ENCODE results near the gene SAMD11.
"Not testable (repeated sequence)": the region's sequence is repeated elsewhere in the genome, so short reads cannot be mapped to it uniquely, and the experiment has no call there.

Gene SAMD11

DNA sequence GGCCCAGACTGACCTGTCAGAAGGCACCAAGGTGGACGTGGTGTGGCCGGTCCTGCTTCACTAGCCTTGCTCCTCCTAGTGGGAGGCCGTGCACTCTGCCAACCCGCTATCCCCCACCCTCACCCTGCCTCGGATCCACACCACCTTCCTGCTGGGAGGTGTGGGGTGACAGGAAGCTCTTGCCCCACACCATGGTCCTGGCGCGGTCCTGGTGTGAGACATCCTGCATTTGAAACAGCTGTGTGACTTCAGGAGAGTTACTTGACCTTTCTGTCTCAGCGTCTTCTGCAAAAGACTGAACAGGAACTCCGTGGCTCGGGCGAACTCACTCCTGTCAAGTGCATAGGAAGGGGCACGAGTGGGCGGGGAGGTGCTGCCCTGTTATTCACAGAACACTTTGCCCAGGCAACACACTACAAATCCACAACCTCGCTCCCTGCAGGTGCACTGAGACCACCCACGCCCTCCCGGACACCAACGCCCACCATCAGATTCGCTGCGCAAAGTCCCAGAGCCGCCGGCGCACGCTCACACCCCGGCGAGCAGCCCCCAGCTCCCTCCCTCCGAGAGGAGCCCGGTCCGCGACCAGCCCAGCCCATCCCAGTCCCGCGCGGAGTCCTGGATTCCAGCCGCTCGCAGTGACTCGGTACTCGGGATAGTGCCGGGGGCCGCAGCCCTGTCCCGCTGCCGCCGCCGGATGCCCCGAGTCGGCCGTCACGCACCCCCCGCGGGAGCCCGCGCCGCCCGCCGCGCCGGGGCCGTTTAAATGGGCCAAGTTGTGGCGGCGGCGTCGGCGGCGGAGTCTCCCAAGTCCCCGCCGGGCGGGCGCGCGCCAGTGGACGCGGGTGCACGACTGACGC lies at the start of gene SAMD11:
TSS of gene SAMD11 (plus strand) at position 793 of the 860 bp plus-strand sequence. CDS start 509 bp downstream, outside the sequence.
- peak; percentile 66 for DNase-seq

DNA sequence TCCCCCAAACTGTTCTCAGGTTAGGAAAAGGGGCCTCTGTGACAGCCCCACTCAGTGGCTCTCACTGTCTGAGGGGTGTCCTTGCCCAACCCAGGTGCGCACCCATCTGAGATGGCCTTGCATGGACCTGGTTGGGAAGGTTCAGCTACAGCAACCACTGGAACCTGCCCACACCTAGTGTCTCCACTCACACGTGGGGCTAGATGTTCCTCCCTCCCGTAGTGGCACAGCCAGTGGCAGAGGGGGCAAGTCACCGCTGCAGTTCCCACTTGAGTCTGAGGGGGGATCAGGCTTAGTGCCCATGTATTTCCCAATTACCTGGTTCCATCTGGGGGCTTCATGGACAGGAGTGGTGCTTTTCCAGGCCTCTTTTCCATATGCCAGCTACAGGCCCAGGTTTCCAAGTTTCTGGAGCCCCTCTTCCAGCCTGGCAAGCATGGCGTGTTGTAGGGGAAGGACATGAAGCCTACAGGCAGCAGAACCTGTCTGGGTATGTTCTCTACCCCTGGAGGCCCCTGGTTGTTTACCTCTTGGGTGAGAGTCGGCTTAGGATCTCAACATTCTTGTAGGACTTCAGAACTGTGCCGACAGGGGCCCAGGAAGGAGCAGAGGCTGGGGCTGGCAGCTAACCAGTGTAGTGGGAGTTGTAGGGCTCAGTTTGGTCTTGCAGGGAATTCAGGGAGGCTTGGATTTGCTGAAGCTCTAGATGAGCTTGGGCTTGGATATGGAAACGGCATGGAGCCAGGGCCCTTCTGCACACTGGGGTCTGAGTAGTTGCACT lies 47.1 kb upstream of the SAMD11 start:
- DNase-seq, result not testable (repeated sequence)

DNA sequence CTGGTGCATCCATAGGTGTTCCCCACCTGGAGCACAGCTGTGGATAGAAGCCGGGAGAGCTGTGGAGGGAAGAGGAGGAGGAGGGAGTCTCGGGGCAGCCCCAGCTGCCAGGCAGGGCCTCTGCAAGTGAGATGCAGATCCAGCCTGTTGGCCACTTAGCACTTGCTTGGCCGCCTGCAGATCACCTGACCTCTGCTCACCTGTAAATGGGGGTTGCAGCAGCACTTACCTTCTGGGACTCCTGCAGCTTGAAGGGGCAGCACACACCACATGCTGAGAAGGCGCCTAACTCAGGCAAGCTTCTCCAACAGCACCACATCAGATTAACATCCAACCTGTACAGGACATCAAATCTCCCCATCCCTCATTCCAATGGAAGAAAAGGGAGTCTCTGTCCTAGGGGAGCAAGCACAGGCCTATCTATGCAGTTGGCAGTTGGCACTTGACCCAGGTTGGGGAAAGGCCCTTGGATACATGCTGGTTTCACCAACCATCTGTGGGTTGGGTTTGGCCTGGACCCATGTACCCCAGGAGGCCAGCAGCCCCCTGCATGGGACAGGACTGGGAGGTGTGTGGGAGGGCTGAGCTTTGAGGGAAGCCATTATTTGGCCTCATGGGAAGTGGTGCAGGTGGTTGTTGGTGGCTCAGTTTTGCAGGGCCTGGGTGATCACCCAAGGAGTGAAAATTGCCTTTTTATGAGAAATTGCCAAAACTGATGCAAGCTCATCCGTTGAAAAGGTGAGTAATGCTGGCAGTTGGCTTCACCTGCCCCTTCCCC lies 46.3 kb upstream of the SAMD11 start:
- not testable (repeated sequence) for DNase-seq

DNA sequence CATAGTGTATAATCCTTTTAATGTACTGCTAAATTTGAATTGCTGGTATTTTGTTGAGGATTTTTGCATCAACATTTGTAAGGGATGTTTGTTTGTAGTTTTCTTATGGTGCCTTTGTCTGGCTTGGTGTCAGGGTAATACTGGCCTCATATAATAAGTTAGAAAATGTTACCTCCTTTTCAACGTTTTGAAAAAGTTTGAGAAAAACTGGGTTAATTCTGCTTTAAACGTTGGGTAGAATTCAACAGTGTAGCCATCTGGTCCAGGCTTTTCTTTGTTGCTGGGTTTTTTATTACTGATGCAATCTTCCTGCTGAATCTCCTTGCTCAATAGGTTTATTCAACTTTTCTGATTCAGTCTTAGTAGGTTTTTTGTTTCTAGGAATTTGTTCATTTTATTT lies 43.2 kb upstream of the SAMD11 start:
- not testable (repeated sequence) for DNase-seq

- DNase-seq, result not testable (repeated sequence)
Observed at GRCh38 chr1:880915-881314, 42.8 kb upstream of the SAMD11 start.

DNA sequence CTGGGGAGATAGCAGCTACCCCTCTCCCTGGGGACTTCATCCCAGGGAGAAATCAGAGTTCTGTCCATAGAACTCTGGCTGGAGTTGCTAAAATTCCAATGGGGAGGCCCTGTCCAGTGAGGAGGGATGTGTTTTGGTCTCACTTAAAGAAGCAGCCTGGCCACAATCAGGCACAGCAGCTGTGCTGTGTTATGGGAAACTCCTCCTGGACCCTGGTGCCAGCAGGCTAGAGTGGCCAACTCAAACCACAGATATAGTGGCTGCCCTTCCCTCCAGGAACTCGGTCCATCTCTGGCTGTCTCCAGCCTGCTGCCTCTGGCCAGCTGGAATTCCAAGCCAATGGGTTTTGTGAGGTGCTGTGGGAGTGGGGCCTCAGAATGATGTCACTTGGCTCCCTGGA lies 37.4 kb upstream of the SAMD11 start:
- DNase-seq, result no peak

DNA sequence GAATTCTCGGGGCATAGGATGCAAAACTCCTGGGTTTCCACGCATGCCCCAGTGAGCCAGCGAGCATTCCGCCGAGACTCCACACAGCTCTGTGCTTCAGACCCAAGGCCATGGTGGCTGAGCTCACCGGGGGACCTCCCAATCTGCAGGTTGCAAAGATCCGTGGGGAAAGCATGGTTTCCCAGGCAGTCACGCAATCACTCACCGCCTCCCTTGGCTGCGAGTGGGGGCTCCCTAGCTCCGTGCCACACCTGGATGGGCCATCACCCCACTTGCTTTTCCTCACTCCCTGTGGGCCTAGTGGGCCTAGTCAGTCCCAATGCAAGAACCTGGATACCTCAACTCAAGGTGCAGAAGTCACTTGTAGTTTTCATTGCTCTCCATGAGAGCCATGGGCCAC lies 37.0 kb upstream of the SAMD11 start:
- no peak for DNase-seq

DNA sequence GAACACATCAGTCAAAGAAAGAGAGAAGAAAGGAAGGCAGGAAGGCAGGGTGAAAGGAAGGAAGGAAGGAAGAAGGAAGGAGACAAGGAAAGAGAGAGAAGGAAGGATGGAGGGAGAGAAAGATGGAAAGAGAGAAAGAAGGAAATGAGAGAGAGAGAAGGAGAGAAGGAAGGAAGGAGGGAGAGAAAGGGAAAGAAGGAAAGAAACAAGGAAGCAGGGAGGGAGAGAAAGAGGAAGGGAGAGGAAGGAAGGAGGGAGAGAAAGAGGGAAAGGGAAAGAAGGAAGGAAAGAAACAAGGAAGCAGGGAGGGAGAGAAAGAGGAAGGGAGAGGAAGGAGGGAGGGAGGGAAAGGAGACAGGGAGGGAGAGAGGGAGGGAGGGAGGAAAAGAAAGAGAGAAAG lies 35.4 kb upstream of the SAMD11 start:
- DNase-seq, result no peak

DNA sequence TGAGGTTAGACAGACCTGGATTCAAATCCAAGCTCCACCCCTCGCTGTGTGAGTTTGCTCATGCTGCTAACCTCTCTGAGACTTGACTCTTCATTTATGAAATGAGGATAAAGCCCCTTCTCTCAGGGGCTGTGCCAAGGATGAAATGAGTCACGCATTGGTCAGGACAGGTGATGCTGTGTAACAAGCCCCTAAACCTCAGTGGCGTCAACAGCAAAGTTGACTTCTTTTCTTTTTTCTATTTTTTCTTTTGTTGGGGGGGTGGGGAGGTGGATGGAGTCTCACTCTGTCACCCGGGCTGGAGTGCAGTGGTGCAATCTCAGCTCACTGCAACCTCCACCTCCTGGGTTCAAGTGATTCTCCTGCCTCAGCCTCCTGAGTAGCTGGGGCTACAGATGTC lies 33.9 kb upstream of the SAMD11 start:
- not testable (repeated sequence) for DNase-seq

DNA sequence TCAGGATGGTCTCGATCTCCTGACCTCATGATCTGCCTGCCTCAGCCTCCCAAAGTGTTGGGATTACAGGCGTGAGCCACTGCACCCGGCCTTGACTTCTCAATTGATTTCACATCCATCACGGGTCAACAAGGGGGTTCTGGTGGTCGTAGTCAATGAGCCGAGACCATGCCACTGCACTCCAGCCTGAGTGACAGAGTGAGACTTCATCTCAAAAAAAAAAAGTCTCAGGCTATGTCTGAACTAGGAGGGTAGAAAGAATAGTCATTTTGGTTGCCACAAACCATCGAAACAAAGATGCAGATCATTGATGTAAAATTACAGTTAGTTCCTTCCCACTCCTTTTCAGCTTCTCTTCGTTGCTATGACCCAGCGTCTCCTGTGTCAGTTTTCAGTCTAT lies 33.5 kb upstream of the SAMD11 start:
- DNase-seq, result not testable (repeated sequence)

DNA sequence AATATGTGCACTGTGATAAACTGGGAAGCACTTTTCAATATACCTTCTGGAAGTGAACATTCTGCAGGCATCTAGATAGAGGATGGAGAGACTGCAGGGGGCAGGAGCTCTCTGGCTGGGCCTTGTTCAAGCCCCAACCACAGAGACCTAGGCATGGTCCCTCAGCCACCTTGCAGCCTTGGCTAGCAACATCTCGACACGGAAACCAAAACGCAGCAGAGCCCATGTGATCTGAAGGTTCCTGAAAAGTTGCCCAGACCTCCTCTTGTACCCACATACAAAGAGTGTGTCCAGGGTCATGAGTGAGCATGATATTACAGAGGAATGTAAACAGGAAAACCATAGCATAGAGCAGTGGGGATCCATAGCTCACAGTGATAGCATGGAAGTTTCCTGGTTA lies 33.1 kb upstream of the SAMD11 start:
- DNase-seq, result no peak

GRCh38 chr1:897226-897625 lies 26.5 kb upstream of the SAMD11 start:
- no peak for DNase-seq

DNA sequence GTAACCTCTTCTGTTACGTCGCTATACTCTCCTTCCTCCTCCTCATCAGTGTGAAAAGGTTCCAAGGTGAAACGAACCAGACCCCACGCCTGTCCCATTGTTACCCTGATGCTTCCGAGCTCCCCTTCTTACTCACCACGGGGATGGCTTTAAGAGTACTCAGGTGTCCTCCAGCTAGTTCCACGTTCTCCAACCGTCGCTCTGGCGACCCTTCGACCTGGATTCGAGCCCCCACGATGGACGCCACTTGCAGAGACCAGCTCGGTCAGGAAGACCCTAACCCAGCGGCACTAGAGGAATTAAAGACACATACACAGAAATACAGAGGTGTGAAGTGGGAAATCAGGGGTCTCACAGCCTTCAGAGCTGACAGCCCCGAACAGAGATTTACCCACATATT lies 25.8 kb upstream of the SAMD11 start:
- not testable (repeated sequence) for DNase-seq

DNA sequence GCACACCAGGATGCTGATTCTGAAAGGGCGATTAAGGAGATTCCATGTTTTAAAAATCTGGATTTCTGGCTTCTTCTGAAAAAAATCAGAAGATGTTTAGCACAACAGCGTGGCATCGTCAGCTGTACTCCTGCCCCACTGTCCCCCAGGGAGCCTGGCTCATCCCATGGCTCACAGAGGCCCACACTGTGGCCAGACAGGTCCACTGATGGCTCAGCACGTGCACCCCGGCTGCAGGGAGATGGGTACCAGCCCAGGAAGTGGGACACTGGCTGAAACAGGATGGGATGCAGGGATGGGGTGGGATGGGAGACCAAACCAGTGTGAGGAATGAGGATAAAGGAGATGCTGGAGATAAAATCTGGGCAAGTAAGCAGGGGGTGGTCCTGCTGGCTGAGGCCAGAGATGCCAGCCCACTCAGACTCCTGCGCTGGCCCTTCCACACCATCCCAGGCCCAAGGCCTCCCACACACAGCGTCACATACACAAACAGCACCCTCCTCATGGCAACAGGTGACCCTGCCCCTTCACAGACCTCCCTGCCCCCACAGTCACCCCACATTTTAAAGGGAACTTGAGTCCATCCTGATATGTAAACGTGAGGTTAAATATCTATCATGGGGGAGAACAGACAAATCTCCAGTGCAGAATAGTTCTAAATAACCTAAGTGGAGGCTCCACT lies 23.9 kb upstream of the SAMD11 start:
- DNase-seq, result no peak

DNA sequence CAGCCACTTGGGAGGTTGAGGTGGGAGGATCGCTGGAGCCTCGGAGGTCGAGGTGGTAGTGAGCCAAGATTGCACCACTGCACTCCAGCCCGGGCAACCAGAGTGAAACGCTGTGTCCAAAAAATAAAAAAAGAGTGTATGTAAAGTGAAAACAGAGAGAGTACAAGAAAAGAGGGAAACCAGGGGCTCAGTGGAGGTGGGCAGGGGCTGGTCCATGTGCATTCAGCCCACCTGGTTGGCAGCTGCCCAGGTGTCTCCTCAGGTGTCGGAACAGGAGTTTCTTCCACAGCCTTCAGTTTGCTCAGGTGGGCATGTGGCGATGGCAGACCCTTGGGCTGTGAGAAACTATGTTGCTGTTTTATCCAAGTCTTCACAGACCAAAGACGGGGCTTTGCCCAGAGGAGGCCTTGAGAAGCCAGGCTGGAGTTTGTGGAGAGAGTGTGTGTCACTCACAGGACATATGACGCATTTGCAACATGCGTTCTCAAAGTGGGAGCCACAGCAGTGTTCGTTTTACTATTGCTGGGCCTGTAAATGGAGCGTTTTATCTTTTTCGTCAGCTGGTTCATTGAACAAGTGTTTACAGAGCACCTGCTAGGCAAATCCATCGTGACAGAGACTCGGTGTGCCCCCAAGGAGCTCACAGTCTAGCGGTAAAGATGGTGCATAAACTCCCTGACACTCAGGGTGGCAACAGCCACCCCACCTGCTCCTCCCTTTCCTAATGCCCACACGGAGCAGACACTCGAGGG lies 22.4 kb upstream of the SAMD11 start:
- no peak for DNase-seq

GRCh38 chr1:902802-903201 lies 20.9 kb upstream of the SAMD11 start:
- DNase-seq, result no peak

DNA sequence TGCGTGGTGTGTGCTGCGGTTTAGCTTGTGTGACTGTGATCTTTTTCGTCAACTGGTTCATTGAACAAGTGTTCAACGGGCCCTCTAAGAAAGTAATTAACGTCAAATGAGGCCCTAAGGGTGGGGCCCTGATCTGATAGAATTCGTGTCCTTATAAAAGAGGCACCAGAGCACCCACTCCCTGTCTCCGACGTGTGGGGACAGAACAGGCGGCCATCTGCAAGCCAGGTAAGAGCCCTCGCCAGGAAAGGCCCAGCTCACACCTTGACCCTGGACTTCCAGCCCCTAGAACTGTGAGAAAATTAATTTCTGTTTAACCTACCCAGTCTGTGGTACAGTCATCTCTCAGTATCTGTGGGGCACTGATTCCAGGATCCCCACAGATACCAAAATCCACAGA lies 20.4 kb upstream of the SAMD11 start:
- no peak for DNase-seq

DNA sequence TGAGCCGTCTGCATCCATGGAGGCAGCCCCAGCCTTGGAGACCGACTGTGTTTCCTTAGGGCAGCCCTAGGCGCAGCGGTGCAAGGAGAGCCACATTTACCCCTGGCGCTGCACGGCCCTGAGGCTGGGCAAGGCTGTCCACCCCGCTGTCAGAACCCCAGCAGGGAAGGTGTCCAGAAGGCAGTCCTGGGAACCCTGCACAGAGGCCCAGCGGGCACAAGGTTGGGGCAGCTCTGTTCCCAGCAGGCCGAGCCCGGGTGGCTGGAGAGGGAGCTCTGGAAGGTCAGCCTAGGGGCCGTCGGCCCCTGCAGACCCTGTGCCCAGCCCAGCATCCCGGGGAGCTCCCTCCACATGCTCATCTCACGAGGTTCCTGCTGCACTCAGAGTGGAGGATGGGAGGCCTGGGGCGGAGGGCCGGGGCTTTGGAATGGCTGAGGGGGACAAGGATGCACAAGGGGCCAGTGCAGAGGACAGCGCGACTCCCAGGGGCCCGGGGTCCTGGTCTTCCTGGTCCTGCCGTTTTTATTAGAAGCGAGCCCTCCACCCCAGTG lies 19.9 kb upstream of the SAMD11 start:
- DNase-seq, result no peak

- DNase-seq, result peak; percentile 80
Observed at GRCh38 chr1:904310-904950, 19.3 kb upstream of the SAMD11 start.

GRCh38 chr1:905071-905749 lies 18.5 kb upstream of the SAMD11 start:
- no peak for DNase-seq

Data from activated effector memory CD4-positive, alpha-beta T cell treated with Interleukin-2 at 50 U/mL for 16 hours (primary cell).